ENCODE results near the gene MGRN1.

The MGRN1 gene

GRCh38 chr16:4686497-4687210 lies 62.0 kb downstream of the MGRN1 start:
- no peak overlapping the region for H3K4me3 ChIP-seq (replicated peaks; ENCODE audit: low read depth, low read length)
- no peak for DNase-seq (ENCODE audit: extremely low read depth, low read depth)
- no peak for TF ChIP-seq CTCF (IDR thresholded peaks at IDR 0.05; ENCODE audit: low read depth, low read length, missing control alignments)

GRCh38 chr16:4687416-4687815 lies 62.8 kb downstream of the MGRN1 start:
- TF ChIP-seq CTCF (IDR thresholded peaks at IDR 0.05; ENCODE audit: low read depth, low read length, missing control alignments) = no peak
- H3K4me3 ChIP-seq (replicated peaks; ENCODE audit: low read depth, low read length) = no peak overlapping the region
- DNase-seq (ENCODE audit: extremely low read depth, low read depth) = no peak

GRCh38 chr16:4687946-4688673 lies 63.5 kb downstream of the MGRN1 start:
- TF ChIP-seq CTCF (IDR thresholded peaks at IDR 0.05; ENCODE audit: low read depth, low read length, missing control alignments) = no peak
- no peak for DNase-seq (ENCODE audit: extremely low read depth, low read depth)
- no peak overlapping the region for H3K4me3 ChIP-seq (replicated peaks; ENCODE audit: low read depth, low read length)

- no peak for TF ChIP-seq CTCF (IDR thresholded peaks at IDR 0.05; ENCODE audit: low read depth, low read length, missing control alignments)
Measured at GRCh38 chr16:4688674-4689045, 64.0 kb downstream of the MGRN1 start.

GRCh38 chr16:4689091-4689671 lies 64.6 kb downstream of the MGRN1 start:
- TF ChIP-seq CTCF (IDR thresholded peaks at IDR 0.05; ENCODE audit: low read depth, low read length, missing control alignments) = no peak
- H3K4me3 ChIP-seq (replicated peaks; ENCODE audit: low read depth, low read length) = no peak overlapping the region
- DNase-seq (ENCODE audit: extremely low read depth, low read depth) = no peak

More at GRCh38 chr16:4688674-4689045, 64.0 kb downstream of the MGRN1 start:
- no peak for DNase-seq (ENCODE audit: extremely low read depth, low read depth)
- H3K4me3 ChIP-seq (replicated peaks; ENCODE audit: low read depth, low read length) = no peak overlapping the region

- no peak for TF ChIP-seq CTCF (IDR thresholded peaks at IDR 0.05; ENCODE audit: low read depth, low read length, missing control alignments)
- no peak overlapping the region for H3K4me3 ChIP-seq (replicated peaks; ENCODE audit: low read depth, low read length)
- DNase-seq (ENCODE audit: extremely low read depth, low read depth) = no peak
Measured at GRCh38 chr16:4689864-4690704, 65.5 kb downstream of the MGRN1 start.

Measured in HFF-Myc (cell line).